Natural killer cell treated with Interleukin-12 subunit alpha and Interleukin-12 subunit beta and Interleukin-15 and Interleukin-18, amount 100 ng/mL, for 72 hours (primary cell): Measurements from ENCODE around the gene KCNN1. TPM values are rescaled to one million over a fixed set of nuclear protein-coding genes. Genes with fewer than 3 reads are reported as not detected.
"Not testable (repeated sequence)": the region's sequence is repeated elsewhere in the genome, so short reads cannot be mapped to it uniquely, and the experiment has no call there.

Experiments used
- ATAC-seq, 2 donors: fragments of 150-1000 bp; cut with Tn5 transposase in 1 of 2; sonication (Bioruptor Pico), chemical (Tn5 transposase) in 1 of 2; 2 replicates each; pipeline ENCODE4 v1.10.0; 2021
- DNase-seq: peaks from one replicate; pipeline ENCODE4 v3.0.0; 2022; ENCODE audit warnings: low spot score
- H3K27ac Mint-ChIP-seq, 2 donors: 1 replicate in 1 of 2; 2 replicates in 1 of 2; pipeline ENCODE4 v1.8.0; 2022; ENCODE audit warnings: mixed read lengths in 2 of 2, mild to moderate bottlenecking in 1 of 2, moderate library complexity in 1 of 2
- H3K27me3 Mint-ChIP-seq, 2 donors: 1 replicate in 1 of 2; 2 replicates in 1 of 2; pipeline ENCODE4 v1.8.0; 2022; ENCODE audit warnings: mixed read lengths in 2 of 2
- H3K36me3 Mint-ChIP-seq: one replicate; pipeline ENCODE4 v1.8.0; 2022; ENCODE audit warnings: mixed read lengths
- H3K4me1 Mint-ChIP-seq, 2 donors: 1 replicate in 1 of 2; 2 replicates in 1 of 2; pipeline ENCODE4 v1.8.0; 2022; ENCODE audit warnings: low read depth in 2 of 2, mixed read lengths in 2 of 2, mild to moderate bottlenecking in 1 of 2
- H3K4me3 Mint-ChIP-seq: one replicate; pipeline ENCODE4 v1.8.0; 2022; ENCODE audit warnings: mixed read lengths
- H3K9me3 Mint-ChIP-seq: 2 replicates; pipeline ENCODE4 v1.8.0; 2022; ENCODE audit warnings: mixed read lengths
- total RNA-seq, 2 donors: library from RNA; stranded (reverse); gene quantifications; one replicate each; pipeline ENCODE4 v1.2.3, GENCODE V29; 2022

Gene KCNN1
- 1 to 10 TPM; 1.0 to 1.3 TPM for total RNA-seq

DNA sequence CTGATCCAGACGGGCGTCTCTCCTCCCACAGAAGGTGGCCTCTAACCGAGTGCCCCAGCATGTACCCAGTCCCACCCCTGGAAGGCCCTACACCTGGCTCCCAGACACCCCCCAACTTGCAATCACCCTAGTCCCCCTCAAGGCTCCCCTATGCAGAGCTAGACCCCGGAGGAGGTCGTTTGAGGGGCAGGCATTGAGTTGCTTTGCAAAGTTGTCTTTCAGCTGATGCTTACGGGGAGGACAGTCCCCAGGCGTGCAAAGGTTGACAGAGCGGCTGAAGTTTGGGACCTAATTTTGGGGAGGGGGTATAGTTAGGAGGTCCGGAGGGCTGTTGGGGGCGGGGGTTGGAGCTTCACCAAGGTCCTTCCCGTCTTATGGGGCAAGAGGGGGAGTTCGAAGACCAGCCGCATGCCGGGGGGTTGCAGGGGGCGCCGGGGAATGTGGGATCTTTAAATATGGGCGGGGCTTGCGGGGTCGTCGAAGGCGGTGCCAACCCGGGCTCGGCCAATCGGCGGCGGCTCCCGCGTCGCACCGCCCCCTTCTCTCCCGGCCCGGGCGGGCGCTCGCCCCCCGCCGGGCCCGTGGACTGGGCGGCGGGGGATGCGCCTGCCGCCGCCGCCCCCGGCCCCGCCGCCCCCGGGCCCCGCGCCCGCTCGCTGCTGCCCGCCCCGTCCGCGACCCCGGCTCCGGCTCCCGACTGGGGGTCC, at the start of gene KCNN1:
Gene KCNN1 (plus strand): TSS at position 558 of the 707 bp plus-strand sequence. CDS start 6,782 bp downstream, outside the sequence.
- Mint-ChIP-seq H3K4me1 (peaks cover 0 to 6% of the 10 kb centered on the region in 2 donors), H3K36me3 (no peaks in the 10 kb centered on the region), H3K27me3 (peaks cover 21 to 31% of the 10 kb centered on the region in 2 donors), H3K27ac (no peak within 1 kb of the TSS), H3K4me3 (no peak within 1 kb of the TSS), H3K9me3 (no peaks in the 10 kb centered on the region)
- peak in 1 of 2 donors; percentile 58 for ATAC-seq
- DNase-seq, result no peak

DNA sequence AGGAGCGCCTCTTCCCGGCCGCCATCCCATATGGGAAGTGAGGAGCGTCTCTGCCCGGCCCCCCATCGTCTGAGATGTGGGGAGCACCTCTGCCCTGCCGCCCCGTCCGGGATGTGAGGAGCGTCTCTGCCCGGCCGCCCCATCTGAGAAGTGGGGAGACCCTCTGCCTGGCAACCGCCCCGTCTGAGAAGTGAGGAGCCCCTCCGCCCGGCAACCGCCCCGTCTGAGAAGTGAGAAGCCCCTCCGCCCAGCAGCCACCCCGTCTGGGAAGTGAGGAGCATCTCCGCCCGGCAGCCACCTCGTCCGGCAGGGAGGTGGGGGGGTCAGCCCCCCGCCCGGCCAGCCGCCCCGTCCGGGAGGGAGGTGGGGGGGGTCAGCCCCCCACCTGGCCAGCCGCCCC, 48.8 kb upstream of the KCNN1 start:
- not testable (repeated sequence) for H3K4me1 Mint-ChIP-seq, DNase-seq, H3K36me3 Mint-ChIP-seq, H3K27me3 Mint-ChIP-seq, ATAC-seq, H3K27ac Mint-ChIP-seq, H3K4me3 Mint-ChIP-seq, H3K9me3 Mint-ChIP-seq

DNA sequence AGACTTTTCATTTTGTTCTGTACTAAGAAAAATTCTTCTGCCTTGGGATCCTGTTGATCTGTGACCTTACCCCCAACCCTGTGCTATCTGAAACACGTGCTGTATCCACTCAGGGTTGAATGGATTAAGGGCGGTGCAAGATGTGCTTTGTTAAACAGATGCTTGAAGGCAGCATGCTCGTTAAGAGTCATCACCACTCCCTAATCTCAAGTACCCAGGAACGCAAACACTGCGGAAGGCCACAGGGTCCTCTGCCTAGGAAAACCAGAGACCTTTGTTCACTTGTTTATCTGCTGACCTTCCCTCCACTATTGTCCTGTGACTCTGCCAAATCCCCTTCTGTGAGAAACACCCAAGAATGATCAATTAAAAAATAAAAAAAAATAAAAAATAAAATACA, 47.8 kb upstream of the KCNN1 start:
- H3K4me1 Mint-ChIP-seq, ATAC-seq, H3K27me3 Mint-ChIP-seq, H3K9me3 Mint-ChIP-seq, H3K27ac Mint-ChIP-seq, H3K36me3 Mint-ChIP-seq, H3K4me3 Mint-ChIP-seq, DNase-seq: not testable (repeated sequence)

- H3K9me3 Mint-ChIP-seq, result no peaks in the 10 kb centered on the region
- H3K36me3 Mint-ChIP-seq, result no peaks in the 10 kb centered on the region
- DNase-seq, result no peak
- H3K27me3 Mint-ChIP-seq, result peaks cover 0 to 2% of the 10 kb centered on the region in 2 donors
- H3K27ac Mint-ChIP-seq, result no peak overlapping the region
- H3K4me3 Mint-ChIP-seq, result no peak overlapping the region
- no peak for ATAC-seq
- no peaks in the 10 kb centered on the region for H3K4me1 Mint-ChIP-seq
These were observed 46.4 kb upstream of the KCNN1 start for GRCh38 chr19:17920527-17920926.

DNA sequence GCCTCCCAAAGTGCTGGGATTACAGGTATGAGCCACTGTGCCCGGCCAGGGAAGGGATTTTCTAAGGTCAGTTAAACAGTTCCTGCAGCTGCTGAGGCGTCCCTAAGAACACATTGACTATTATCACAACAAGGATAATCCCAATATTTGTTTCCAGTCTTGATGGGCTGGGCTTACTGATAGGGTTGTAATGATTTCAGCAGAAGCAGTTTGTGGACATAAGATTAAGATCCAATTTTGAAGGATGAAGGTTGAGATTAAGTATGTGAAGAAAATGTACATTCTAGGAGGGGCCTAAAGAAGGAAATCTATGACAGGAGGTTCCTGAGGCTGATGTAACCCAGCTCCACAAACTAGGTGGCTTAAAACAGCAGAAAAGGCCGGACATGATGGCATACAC, 44.8 kb upstream of the KCNN1 start:
- ATAC-seq (no peak), DNase-seq (no peak)
- Mint-ChIP-seq H3K9me3 (no peaks in the 10 kb centered on the region), H3K27ac (no peak overlapping the region), H3K27me3 (peaks cover 0 to 4% of the 10 kb centered on the region in 2 donors), H3K4me1 (no peaks in the 10 kb centered on the region), H3K36me3 (no peaks in the 10 kb centered on the region), H3K4me3 (no peak overlapping the region)

- Mint-ChIP-seq H3K4me1 (no peaks in the 10 kb centered on the region), H3K27me3 (peaks cover 0 to 2% of the 10 kb centered on the region in 2 donors), H3K27ac (no peak overlapping the region), H3K9me3 (no peaks in the 10 kb centered on the region), H3K4me3 (no peak overlapping the region), H3K36me3 (no peaks in the 10 kb centered on the region)
- DNase-seq (no peak), ATAC-seq (no peak)
These were observed 40.9 kb upstream of the KCNN1 start for GRCh38 chr19:17926044-17926443.

- H3K27ac Mint-ChIP-seq, result no peak overlapping the region
- H3K27me3 Mint-ChIP-seq, result peaks cover 0 to 2% of the 10 kb centered on the region in 2 donors
- DNase-seq (no peak), ATAC-seq (no peak)
- H3K4me3 Mint-ChIP-seq, result no peak overlapping the region
- H3K4me1 Mint-ChIP-seq, result peaks cover 7 to 16% of the 10 kb centered on the region in 2 donors
- H3K36me3 Mint-ChIP-seq, result no peaks in the 10 kb centered on the region
- H3K9me3 Mint-ChIP-seq, result no peaks in the 10 kb centered on the region
These were observed 37.9 kb upstream of the KCNN1 start for GRCh38 chr19:17929056-17929455.

- ATAC-seq, result no peak
- H3K4me1 Mint-ChIP-seq, result peaks cover 7 to 16% of the 10 kb centered on the region in 2 donors
- peak; percentile 65 for DNase-seq
- peak overlapping the region; percentile 95 for H3K4me3 Mint-ChIP-seq
- no peaks in the 10 kb centered on the region for H3K9me3 Mint-ChIP-seq
- H3K36me3 Mint-ChIP-seq, result no peaks in the 10 kb centered on the region
- peaks cover 0 to 2% of the 10 kb centered on the region in 2 donors for H3K27me3 Mint-ChIP-seq
- H3K27ac Mint-ChIP-seq, result peak overlapping the region in 1 of 2 donors; percentile 95
These were observed 35.2 kb upstream of the KCNN1 start for GRCh38 chr19:17931532-17932191.

DNA sequence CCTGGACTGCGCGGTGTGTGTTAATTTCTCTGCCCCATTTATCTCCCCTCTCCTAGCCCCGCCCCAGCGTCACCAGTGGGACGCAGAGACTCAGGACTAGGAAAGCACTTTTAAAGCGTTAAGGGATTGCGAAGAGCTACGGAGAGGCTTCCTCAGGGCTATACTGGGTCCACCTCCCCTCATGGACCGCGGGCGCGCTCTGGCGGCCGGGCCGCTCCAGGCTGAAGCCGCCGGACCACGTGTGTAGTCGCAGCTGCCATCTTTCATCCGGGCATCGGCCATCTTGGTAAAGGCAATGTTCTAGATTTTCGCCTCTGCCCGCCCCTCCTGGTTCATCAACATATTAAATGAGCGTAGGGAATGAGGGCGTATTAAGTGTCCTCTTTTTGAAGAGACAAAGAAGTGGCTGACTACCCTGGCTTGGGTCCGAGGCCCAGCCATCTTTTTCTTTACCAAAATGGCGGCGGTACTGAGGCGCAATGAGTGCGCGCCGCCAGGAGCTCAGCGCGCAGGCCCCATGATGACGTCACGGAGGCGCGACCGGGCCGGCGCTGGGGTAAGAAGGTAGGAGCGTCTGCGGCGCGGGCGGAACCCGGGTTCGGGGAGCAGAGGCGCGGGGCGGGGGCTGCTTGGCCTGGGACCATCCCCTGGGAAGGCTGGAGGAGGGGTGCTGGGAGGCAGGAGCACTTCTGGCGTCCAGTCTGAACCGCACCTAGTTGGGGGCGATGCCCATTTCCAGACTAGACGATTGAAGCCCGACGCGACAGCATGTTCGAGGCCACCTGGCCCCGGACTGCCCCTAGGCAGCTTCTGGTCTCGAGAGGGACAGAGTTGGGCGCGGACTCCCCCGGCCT, 34.2 kb upstream of the KCNN1 start, which contains the start of gene CCDC124:
Gene CCDC124 (plus strand): TSS at position 531 of the 854 bp plus-strand sequence. CDS start 3,406 bp downstream, outside the sequence.
- peak; percentile 95 for DNase-seq
- Mint-ChIP-seq H3K27ac (peak within 1 kb of the TSS; percentile 95 to 96), H3K36me3 (no peaks in the 10 kb centered on the region), H3K4me3 (peak within 1 kb of the TSS; percentile 95), H3K9me3 (no peaks in the 10 kb centered on the region), H3K27me3 (no peaks in the 10 kb centered on the region), H3K4me1 (peaks cover 7 to 16% of the 10 kb centered on the region in 2 donors)
- peak; percentile 98 for ATAC-seq

DNA sequence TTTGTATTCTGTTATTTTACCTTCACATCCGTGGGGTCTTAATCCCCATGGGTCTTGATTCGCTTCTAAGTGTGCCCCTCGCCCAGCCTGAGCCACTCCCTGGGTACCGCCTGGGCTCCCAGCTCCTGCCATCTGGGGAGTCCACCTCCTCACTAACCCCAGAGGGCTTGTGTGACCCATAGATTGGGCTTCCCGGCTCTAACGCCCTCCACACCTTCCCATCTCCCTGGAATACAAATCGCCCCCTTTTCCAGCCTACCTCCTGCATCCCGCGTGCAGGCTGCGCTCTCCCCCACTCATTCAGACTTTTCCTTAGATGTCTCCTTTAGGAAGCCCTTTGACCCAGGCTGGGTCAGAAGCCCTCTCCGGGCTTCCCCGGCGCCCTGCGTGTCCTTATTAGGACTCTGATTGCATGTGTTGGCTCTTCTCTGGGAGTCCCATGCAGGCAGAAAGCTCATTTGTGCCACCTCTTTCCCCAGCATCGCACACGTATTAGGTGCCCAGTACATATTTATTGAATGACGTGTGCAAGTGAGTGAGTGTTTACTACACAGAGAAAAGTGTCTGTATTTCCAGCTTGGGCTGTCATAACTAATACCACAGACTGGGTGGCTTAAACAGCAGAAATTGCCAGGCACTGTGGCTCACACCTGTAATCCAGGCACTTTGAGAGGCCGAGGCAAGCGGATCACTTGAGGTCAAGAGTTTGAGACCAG, 33.3 kb upstream of the KCNN1 start:
- Mint-ChIP-seq H3K9me3 (no peaks in the 10 kb centered on the region), H3K4me3 (peak overlapping the region; percentile 95), H3K4me1 (peaks cover 7 to 16% of the 10 kb centered on the region in 2 donors), H3K27ac (peak overlapping the region; percentile 95 to 96), H3K36me3 (no peaks in the 10 kb centered on the region), H3K27me3 (no peaks in the 10 kb centered on the region)
- ATAC-seq (no peak), DNase-seq (no peak)

DNA sequence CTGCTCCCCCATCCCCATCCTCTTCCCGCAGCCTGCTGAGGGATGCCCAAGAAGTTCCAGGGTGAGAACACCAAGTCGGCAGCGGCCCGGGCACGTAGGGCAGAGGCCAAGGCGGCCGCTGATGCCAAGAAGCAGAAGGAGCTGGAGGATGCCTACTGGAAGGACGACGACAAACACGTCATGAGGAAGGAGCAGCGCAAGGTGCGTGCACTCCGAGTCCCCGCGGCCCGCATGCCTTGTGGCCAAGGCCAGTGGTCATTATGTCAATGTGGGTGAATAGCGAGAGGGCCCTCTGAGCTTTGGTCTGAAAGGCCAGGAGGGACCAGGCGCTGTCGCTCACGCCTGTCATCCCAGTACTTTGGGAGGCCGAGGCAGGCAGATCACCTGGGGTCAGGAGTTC, 30.5 kb upstream of the KCNN1 start:
- H3K27ac Mint-ChIP-seq, result no peak overlapping the region
- ATAC-seq, result no peak
- no peaks in the 10 kb centered on the region for H3K27me3 Mint-ChIP-seq

GRCh38 chr19:17937371-17937900, 29.5 kb upstream of the KCNN1 start:
- no peak for DNase-seq
- no peak for ATAC-seq
- Mint-ChIP-seq H3K9me3 (no peaks in the 10 kb centered on the region), H3K36me3 (no peaks in the 10 kb centered on the region), H3K27me3 (no peaks in the 10 kb centered on the region), H3K4me1 (peaks cover 6 to 7% of the 10 kb centered on the region in 2 donors), H3K27ac (no peak overlapping the region), H3K4me3 (no peak overlapping the region)

More for the DNA sequence above, 30.5 kb upstream of the KCNN1 start:
- no peak for DNase-seq
- Mint-ChIP-seq H3K4me3 (no peak overlapping the region), H3K36me3 (no peaks in the 10 kb centered on the region), H3K4me1 (peaks cover 7 to 15% of the 10 kb centered on the region in 2 donors), H3K9me3 (no peaks in the 10 kb centered on the region)
